SK-N-SH treated with all-trans-retinoic acid at 6 μM for 48 hours (cell line): ENCODE data around the gene IPPK.

ENCODE experiments used
- GLIS3 ChIP-seq: fragments of 250-450 bp; sonication (Bioruptor Pico); IDR thresholded peaks from 2 replicates; pipeline ENCODE4 v1.5.0; 2020; ENCODE audit warnings: mild to moderate bottlenecking, moderate library complexity
- ZC3H10 ChIP-seq: fragments of 250-450 bp; sonication (Bioruptor Pico); IDR thresholded peaks from 2 replicates; pipeline ENCODE4 v1.5.1; 2021; ENCODE audit warnings: mild to moderate bottlenecking, moderate library complexity
- ZFP3 ChIP-seq: fragments of 250-450 bp; sonication (Bioruptor Pico); IDR thresholded peaks from 2 replicates; pipeline ENCODE4 v1.5.0; 2020; ENCODE audit warnings: mild to moderate bottlenecking, moderate library complexity
- ZNF70 ChIP-seq: fragments of 450-650 bp; formaldehyde crosslinking; IDR thresholded peaks from 2 replicates; pipeline ENCODE4 v1.5.0; 2020; ENCODE audit warnings: mild to moderate bottlenecking, moderate library complexity
- TF ChIP-seq, protein P1 (sequence below): fragments of 250-450 bp; sonication (Bioruptor Pico); IDR thresholded peaks from 2 replicates; pipeline ENCODE4 v1.5.1; 2020; ENCODE audit warnings: low read depth, mild to moderate bottlenecking, moderate library complexity

DNA sequence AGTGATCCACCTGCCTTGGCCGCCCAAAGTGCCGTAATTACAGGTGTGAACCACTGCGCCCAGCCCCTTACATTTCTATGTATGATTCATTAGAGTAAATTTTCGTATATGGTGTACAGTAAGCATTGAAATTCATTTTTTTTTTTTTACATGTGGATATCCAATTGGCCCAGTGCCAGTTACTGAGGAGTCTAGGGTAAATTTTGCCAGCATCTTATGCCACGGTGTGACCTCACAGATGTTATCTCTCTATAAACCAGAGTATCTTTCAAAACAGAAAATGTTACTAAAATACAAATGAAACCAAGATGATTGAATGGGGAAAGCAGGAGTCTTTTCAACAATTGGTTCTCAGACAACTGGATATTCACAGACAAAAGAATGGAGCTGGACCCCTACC is 64.7 kb downstream of the IPPK start:
- TF ChIP-seq GLIS3 = no peak
- TF ChIP-seq ZC3H10 (CRISPR knock-in tag) = no peak
- no peak for TF ChIP-seq ZFP3 (CRISPR knock-in tag)
- TF ChIP-seq ZNF70 (CRISPR knock-in tag) = no peak
- TF ChIP-seq, protein P1, sequence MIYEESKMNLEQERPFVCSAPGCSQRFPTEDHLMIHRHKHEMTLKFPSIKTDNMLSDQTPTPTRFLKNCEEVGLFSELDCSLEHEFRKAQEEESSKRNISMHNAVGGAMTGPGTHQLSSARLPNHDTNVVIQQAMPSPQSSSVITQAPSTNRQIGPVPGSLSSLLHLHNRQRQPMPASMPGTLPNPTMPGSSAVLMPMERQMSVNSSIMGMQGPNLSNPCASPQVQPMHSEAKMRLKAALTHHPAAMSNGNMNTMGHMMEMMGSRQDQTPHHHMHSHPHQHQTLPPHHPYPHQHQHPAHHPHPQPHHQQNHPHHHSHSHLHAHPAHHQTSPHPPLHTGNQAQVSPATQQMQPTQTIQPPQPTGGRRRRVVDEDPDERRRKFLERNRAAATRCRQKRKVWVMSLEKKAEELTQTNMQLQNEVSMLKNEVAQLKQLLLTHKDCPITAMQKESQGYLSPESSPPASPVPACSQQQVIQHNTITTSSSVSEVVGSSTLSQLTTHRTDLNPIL (CRISPR knock-in tag) = no peak
